ENCODE measurements around the gene ROR2. TPM values are rescaled to one million over a fixed set of nuclear protein-coding genes. Genes with fewer than 3 reads are reported as not detected.

ROR2 gene
- total RNA-seq, 4 donors from 2014 or later = 37.4 to 71.8 (median 59.4) TPM

DNA sequence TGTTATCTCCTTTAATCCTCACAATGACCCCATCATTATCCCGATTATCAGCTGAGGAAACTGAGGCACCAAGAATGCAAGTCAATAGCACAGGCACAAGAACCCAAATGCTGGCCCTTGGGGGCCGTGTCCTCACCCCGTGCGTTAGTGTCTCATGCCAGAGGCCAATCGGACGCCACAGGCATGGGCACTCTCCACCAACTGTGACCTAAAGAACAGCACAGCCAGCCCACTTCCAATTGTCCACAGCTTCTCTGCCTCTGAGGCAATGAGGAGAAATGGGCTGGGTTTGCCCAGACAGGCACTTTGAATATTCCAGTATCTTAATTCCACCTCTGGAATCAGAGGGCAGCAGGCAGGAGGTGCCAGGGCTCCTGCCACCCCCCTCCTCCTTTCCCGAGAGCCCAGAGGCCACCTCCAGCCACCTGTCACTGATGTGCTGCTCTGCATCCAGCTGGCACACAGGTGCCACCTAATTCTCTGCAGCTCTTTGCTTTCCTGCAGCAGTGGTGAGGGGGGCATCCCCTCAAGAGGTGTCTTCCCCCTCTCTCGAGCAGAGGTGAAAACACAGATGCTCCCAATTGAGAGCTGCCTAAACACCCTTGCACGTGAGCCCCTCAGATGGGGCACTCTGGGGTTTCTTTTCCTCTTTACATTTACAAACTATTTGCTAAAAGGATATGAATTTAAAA is 107.5 kb downstream of the ROR2 start:
- Histone ChIP-seq H3K27me3 (no peaks in the 10 kb centered on the region), H3K4me3 (no peak overlapping the region), H3K27ac (replicated peaks in 1 of 4) (peak overlapping the region; percentile 71 to 87 (median 78)), H3K36me3 (no peaks in the 10 kb centered on the region), H3K4me1 (peaks cover 10 to 86% (median 81%) of the 10 kb centered on the region in 4 donors), H3K9me3 (no peaks in the 10 kb centered on the region)
- TF ChIP-seq POLR2A (IDR thresholded peaks at IDR 0.05; ENCODE audit: low read depth) = no peak
- TF ChIP-seq POLR2AphosphoS5 (IDR thresholded peaks at IDR 0.05) = no peak
- TF ChIP-seq EP300 (IDR thresholded peaks at IDR 0.05) = no peak
- TF ChIP-seq, protein P1, sequence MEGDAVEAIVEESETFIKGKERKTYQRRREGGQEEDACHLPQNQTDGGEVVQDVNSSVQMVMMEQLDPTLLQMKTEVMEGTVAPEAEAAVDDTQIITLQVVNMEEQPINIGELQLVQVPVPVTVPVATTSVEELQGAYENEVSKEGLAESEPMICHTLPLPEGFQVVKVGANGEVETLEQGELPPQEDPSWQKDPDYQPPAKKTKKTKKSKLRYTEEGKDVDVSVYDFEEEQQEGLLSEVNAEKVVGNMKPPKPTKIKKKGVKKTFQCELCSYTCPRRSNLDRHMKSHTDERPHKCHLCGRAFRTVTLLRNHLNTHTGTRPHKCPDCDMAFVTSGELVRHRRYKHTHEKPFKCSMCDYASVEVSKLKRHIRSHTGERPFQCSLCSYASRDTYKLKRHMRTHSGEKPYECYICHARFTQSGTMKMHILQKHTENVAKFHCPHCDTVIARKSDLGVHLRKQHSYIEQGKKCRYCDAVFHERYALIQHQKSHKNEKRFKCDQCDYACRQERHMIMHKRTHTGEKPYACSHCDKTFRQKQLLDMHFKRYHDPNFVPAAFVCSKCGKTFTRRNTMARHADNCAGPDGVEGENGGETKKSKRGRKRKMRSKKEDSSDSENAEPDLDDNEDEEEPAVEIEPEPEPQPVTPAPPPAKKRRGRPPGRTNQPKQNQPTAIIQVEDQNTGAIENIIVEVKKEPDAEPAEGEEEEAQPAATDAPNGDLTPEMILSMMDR (IDR thresholded peaks at IDR 0.05) = no peak
- 63% methylated on average over 9 of the region's 9 CpGs for WGBS
- no peak for DNase-seq (ENCODE audit: extremely low spot score)
- intact Hi-C loops (cut with DNase I) = no loop called here

DNA sequence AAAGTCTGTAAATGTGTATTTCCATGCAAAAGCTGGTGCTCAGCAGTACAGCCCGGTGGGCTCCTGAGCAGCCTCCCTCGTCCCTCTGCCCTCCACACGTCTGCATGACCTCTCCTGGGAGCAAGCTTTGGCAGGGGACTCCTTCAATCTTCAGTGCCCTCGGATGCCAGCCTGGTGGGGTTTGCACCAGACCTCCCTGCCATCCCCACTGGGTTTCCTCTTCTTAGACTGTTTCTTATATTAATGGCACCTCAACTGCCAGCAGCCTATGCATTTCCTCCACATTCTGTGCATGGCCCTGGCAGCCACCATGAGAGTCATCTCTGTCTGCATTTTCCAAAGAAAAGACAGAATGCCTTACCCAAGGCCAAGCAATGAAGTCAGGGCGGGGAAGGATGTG is 108.4 kb downstream of the ROR2 start:
- peak overlapping the region in 3 of 4 donors; percentile 74 to 87 (median 83) for H3K27ac ChIP-seq (replicated peaks in 1 of 4)
- WGBS = 70% methylated on average over 5 of the region's 5 CpGs
- no peaks in the 10 kb centered on the region for H3K36me3 ChIP-seq
- DNase-seq (ENCODE audit: extremely low spot score) = no peak
- H3K4me1 ChIP-seq = peaks cover 11 to 88% (median 86%) of the 10 kb centered on the region in 4 donors
- H3K27me3 ChIP-seq = no peaks in the 10 kb centered on the region
- TF ChIP-seq EP300 (IDR thresholded peaks at IDR 0.05) = no peak
- no peak for TF ChIP-seq POLR2AphosphoS5 (IDR thresholded peaks at IDR 0.05)
- TF ChIP-seq, protein P1 (IDR thresholded peaks at IDR 0.05) = no peak
- TF ChIP-seq POLR2A (IDR thresholded peaks at IDR 0.05; ENCODE audit: low read depth) = no peak
- no peak overlapping the region for H3K4me3 ChIP-seq
- H3K9me3 ChIP-seq = no peaks in the 10 kb centered on the region
- intact Hi-C loops (cut with DNase I) = no loop called here

GRCh38 chr9:91840882-91841281 is 109.1 kb downstream of the ROR2 start:
- Histone ChIP-seq H3K36me3 (no peaks in the 10 kb centered on the region), H3K4me1 (peaks cover 13 to 95% (median 93%) of the 10 kb centered on the region in 4 donors), H3K27me3 (no peaks in the 10 kb centered on the region), H3K27ac (replicated peaks in 1 of 4) (peak overlapping the region; percentile 80 to 87 (median 83)), H3K9me3 (no peaks in the 10 kb centered on the region), H3K4me3 (no peak overlapping the region)
- WGBS = 62% methylated on average over 6 of the region's 6 CpGs
- DNase-seq (ENCODE audit: extremely low spot score) = no peak
- intact Hi-C loops (cut with DNase I) = no loop called here
- TF ChIP-seq POLR2A (IDR thresholded peaks at IDR 0.05; ENCODE audit: low read depth) (no peak), POLR2AphosphoS5 (IDR thresholded peaks at IDR 0.05) (no peak), EP300 (IDR thresholded peaks at IDR 0.05) (no peak)
- TF ChIP-seq, protein P1 (IDR thresholded peaks at IDR 0.05) = no peak

- intact Hi-C loops (cut with DNase I) = no loop called here
- Histone ChIP-seq H3K9me3 (no peaks in the 10 kb centered on the region), H3K27me3 (no peaks in the 10 kb centered on the region), H3K36me3 (no peaks in the 10 kb centered on the region), H3K4me3 (no peak overlapping the region), H3K4me1 (peaks cover 13 to 98% (median 97%) of the 10 kb centered on the region in 4 donors), H3K27ac (replicated peaks in 1 of 4) (peak overlapping the region; percentile 80 to 87 (median 83))
- TF ChIP-seq POLR2A (IDR thresholded peaks at IDR 0.05; ENCODE audit: low read depth) (no peak), EP300 (IDR thresholded peaks at IDR 0.05) (no peak)
- TF ChIP-seq, protein P1 (IDR thresholded peaks at IDR 0.05) = no peak
- no peak for DNase-seq (ENCODE audit: extremely low spot score)
- 88% methylated on average over 5 of the region's 8 CpGs for WGBS
Observed at GRCh38 chr9:91840469-91840868, 109.6 kb downstream of the ROR2 start.
